ENCODE data around the gene AKR7A2. TPM values are rescaled to one million over a fixed set of nuclear protein-coding genes. Genes with fewer than 3 reads are reported as not detected.

The AKR7A2 gene
- total RNA-seq, 4 donors from 2014 or later, result 64.5 to 91.0 (median 80.7) TPM

DNA sequence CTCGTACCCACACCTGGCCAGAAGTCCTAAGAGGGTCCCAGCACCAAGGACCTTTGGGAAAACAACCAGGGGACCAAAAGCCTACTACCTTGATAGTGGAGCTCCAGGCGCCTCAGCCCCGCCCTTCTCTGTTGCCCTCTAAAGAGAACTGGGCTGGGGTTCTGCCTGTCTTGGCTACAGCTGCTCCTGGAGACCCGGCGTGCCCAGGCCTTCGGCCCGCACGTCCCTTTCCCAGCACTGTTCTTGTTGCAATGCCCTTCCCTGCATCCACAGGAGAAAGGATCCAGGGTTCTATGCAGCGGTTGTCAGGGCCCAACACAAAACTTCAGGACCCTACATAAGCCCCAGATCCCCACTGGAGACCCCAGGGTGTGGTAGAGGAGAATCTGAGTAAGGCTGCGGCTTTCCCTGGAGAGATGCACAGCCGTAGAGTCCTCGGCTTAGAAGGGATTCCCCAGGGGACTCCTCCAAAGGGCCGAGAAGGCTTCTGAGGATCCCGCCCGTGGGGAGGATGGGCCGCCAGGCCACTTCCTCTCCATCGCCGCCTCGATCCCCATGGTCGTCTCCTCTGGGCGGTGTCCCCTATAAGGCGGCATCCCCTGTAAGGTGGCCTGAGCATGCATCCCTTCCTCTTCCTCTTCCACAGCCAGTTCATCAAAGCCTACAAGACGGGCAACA, 12.2 kb upstream of the AKR7A2 start:
- Histone ChIP-seq H3K4me1 (no peaks in the 10 kb centered on the region), H3K9me3 (no peaks in the 10 kb centered on the region), H3K27me3 (no peaks in the 10 kb centered on the region), H3K36me3 (peaks cover 0 to 88% (median 7%) of the 10 kb centered on the region in 3 donors), H3K4me3 (no peak overlapping the region), H3K27ac (no peak overlapping the region)
- DNase-seq (ENCODE audit: low spot score in 2 of 2), result no peak
- TF ChIP-seq POLR2A (IDR thresholded peaks at IDR 0.05), result no peak
- no peak for TF ChIP-seq EP300 (IDR thresholded peaks at IDR 0.05)
- TF ChIP-seq CTCF (IDR thresholded peaks at IDR 0.05), result no peak
- 75 to 78% methylated on average over 23 of the region's 23 CpGs for WGBS, 2 donors

DNA sequence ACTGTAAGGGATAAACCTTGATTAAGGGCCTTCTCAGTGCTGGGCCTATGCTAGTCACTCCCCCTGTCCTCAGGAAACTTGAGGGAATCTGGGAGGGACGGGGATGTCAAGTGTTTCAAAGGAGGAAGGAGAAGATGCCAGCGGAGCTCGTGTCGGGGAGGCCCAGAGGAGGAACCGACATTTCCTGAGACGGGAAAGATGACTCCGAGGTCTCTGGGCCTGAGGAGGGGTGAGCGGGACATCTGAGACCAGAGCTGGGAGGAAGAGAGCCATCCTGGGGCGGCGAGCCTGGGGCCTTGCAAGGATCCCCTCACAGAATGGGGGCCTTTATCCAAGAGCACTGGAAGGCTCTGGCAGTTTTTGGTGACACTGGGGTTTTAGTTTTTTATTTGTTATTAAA, 10.5 kb upstream of the AKR7A2 start:
- Histone ChIP-seq H3K36me3 (peaks cover 0 to 88% (median 1%) of the 10 kb centered on the region in 3 donors), H3K27me3 (no peaks in the 10 kb centered on the region), H3K4me3 (no peak overlapping the region), H3K27ac (no peak overlapping the region), H3K9me3 (no peaks in the 10 kb centered on the region), H3K4me1 (peaks cover 0 to 3% (median 0%) of the 10 kb centered on the region in 4 donors)
- 61 to 82% methylated on average over 10 of the region's 10 CpGs for WGBS, 2 donors
- DNase-seq (ENCODE audit: low spot score in 2 of 2), result no peak
- TF ChIP-seq EP300 (IDR thresholded peaks at IDR 0.05) (no peak), POLR2A (IDR thresholded peaks at IDR 0.05) (no peak), CTCF (IDR thresholded peaks at IDR 0.05) (no peak)

DNA sequence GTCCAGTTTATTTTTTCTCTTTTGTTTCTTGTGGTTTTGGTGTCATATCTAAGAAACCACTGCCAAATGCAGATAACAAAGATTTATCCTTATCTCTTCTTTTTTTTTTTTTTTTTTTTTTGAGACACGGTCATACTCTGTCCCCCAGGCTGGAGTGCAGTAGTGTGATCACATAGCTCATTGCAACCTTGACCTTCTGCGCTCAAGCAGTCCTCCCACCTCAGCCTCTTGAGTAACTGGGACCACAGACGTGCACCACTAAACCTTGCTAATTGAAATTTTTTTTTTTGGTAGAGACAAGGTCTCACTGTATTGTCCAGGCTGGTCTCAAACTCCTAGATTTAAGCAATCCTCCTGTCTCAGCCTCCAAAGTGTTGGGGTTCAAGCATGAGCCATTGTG, 9.1 kb upstream of the AKR7A2 start:
- no peaks in the 10 kb centered on the region for H3K9me3 ChIP-seq
- no peak for DNase-seq (ENCODE audit: low spot score in 2 of 2)
- H3K36me3 ChIP-seq, result peaks cover 0 to 78% (median 0%) of the 10 kb centered on the region in 3 donors
- no peak for TF ChIP-seq CTCF (IDR thresholded peaks at IDR 0.05)
- no peak for TF ChIP-seq EP300 (IDR thresholded peaks at IDR 0.05)
- no peak for TF ChIP-seq POLR2A (IDR thresholded peaks at IDR 0.05)
- H3K4me1 ChIP-seq, result peaks cover 0 to 10% (median under 1%) of the 10 kb centered on the region in 4 donors
- 86 to 89% methylated on average over 3 of the region's 3 CpGs for WGBS, 2 donors
- H3K27ac ChIP-seq, result no peak overlapping the region
- no peak overlapping the region for H3K4me3 ChIP-seq
- H3K27me3 ChIP-seq, result no peaks in the 10 kb centered on the region

GRCh38 chr1:19319196-19319595, 7.3 kb upstream of the AKR7A2 start:
- DNase-seq (ENCODE audit: low spot score in 2 of 2), result no peak
- TF ChIP-seq EP300 (IDR thresholded peaks at IDR 0.05) (no peak), POLR2A (IDR thresholded peaks at IDR 0.05) (no peak), CTCF (IDR thresholded peaks at IDR 0.05) (no peak)
- peaks cover 0 to 29% (median 2%) of the 10 kb centered on the region in 4 donors for H3K4me1 ChIP-seq
- H3K9me3 ChIP-seq, result no peaks in the 10 kb centered on the region
- WGBS, 2 donors, result 87% methylated on average over 3 of the region's 3 CpGs
- H3K27me3 ChIP-seq, result no peaks in the 10 kb centered on the region
- H3K4me3 ChIP-seq, result no peak overlapping the region
- H3K27ac ChIP-seq, result no peak overlapping the region
- peaks cover 0 to 71% (median 0%) of the 10 kb centered on the region in 3 donors for H3K36me3 ChIP-seq

GRCh38 chr1:19317126-19317910, 5.4 kb upstream of the AKR7A2 start:
- Histone ChIP-seq H3K27me3 (no peaks in the 10 kb centered on the region), H3K36me3 (peaks cover 0 to 54% (median 0%) of the 10 kb centered on the region in 3 donors), H3K4me1 (peaks cover 0 to 45% (median 15%) of the 10 kb centered on the region in 4 donors), H3K9me3 (no peaks in the 10 kb centered on the region), H3K4me3 (no peak overlapping the region), H3K27ac (no peak overlapping the region)
- WGBS, 2 donors, result 59 to 69% methylated on average over 10 to 13 of the region's 13 CpGs
- TF ChIP-seq POLR2A (IDR thresholded peaks at IDR 0.05) (no peak), CTCF (IDR thresholded peaks at IDR 0.05) (no peak), EP300 (IDR thresholded peaks at IDR 0.05) (no peak)
- DNase-seq (ENCODE audit: low spot score in 2 of 2), result no peak

All from tibial nerve (tissue), 4 donors.